Measurements from ENCODE around the gene SMYD4.

GRCh38 chr17:1733759-1734158 is 95.9 kb downstream of the SMYD4 start:
- TF ChIP-seq, protein P1, sequence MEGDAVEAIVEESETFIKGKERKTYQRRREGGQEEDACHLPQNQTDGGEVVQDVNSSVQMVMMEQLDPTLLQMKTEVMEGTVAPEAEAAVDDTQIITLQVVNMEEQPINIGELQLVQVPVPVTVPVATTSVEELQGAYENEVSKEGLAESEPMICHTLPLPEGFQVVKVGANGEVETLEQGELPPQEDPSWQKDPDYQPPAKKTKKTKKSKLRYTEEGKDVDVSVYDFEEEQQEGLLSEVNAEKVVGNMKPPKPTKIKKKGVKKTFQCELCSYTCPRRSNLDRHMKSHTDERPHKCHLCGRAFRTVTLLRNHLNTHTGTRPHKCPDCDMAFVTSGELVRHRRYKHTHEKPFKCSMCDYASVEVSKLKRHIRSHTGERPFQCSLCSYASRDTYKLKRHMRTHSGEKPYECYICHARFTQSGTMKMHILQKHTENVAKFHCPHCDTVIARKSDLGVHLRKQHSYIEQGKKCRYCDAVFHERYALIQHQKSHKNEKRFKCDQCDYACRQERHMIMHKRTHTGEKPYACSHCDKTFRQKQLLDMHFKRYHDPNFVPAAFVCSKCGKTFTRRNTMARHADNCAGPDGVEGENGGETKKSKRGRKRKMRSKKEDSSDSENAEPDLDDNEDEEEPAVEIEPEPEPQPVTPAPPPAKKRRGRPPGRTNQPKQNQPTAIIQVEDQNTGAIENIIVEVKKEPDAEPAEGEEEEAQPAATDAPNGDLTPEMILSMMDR (IDR thresholded peaks at IDR 0.05) = no peak
- no peak for TF ChIP-seq EZH2 (IDR thresholded peaks at IDR 0.05)

Measured in neural progenitor cell (in vitro differentiated cells).